Liver (tissue), 9 donors: ENCODE measurements around the gene OPHN1. TPM values are rescaled to one million over a fixed set of nuclear protein-coding genes. Genes with fewer than 3 reads are reported as not detected.

Experiments
- DNase-seq: peaks from one replicate; pipeline ENCODE4 v3.0.0-alpha.2; 2017; ENCODE audit warnings: low spot score
- H3K27ac ChIP-seq, 2 donors: one replicate each; pipeline ENCODE4 v1.7.0; 2013; ENCODE audit warnings: inconsistent platforms in 2 of 2, low read length in 2 of 2, control low read depth in 1 of 2, low read depth in 1 of 2, mild to moderate bottlenecking in 1 of 2
- H3K27me3 ChIP-seq, 4 donors: one replicate each; pipeline versions ENCODE4 v1.6.1 to v1.7.0; 2013; ENCODE audit warnings: low read length in 3 of 4, inconsistent platforms in 1 of 4, mild to moderate bottlenecking in 1 of 4, moderate library complexity in 1 of 4; ENCODE audit not compliant: control insufficient read depth in 4 of 4, insufficient read depth in 4 of 4
- H3K36me3 ChIP-seq, 4 donors: one replicate each; pipeline versions ENCODE4 v1.6.1 to v1.7.0; 2013; ENCODE audit warnings: low read length in 3 of 4, mild to moderate bottlenecking in 3 of 4, low read depth in 1 of 4, moderate library complexity in 1 of 4; ENCODE audit not compliant: control insufficient read depth in 4 of 4, insufficient read depth in 3 of 4
- H3K4me1 ChIP-seq, 4 donors: one replicate each; pipeline versions ENCODE4 v1.6.1 to v1.7.0; 2013; ENCODE audit warnings: low read length in 3 of 4, mild to moderate bottlenecking in 3 of 4, moderate library complexity in 1 of 4; ENCODE audit not compliant: control insufficient read depth in 4 of 4, insufficient read depth in 4 of 4
- H3K4me3 ChIP-seq, 3 donors: one replicate each; pipeline versions ENCODE4 v1.6.1 to v1.7.0; 2013; ENCODE audit warnings: low read length in 3 of 3, control low read depth in 1 of 3, low read depth in 1 of 3, mild to moderate bottlenecking in 1 of 3
- H3K9ac ChIP-seq, 2 donors: one replicate each; pipeline ENCODE4 v1.7.0; 2013; ENCODE audit warnings: low read length in 2 of 2, mild to moderate bottlenecking in 2 of 2, moderate library complexity in 2 of 2, control low read depth in 1 of 2, low read depth in 1 of 2
- H3K9me3 ChIP-seq, 4 donors: one replicate each; pipeline versions ENCODE4 v1.6.1 to v1.7.0; 2013; ENCODE audit warnings: low read length in 3 of 4; ENCODE audit not compliant: control insufficient read depth in 4 of 4
- ATF3 ChIP-seq: IDR thresholded peaks from 2 replicates; pipeline ENCODE4 v1.6.1; 2016; ENCODE audit warnings: antibody characterized with exemption
- EGR1 ChIP-seq, 2 donors: IDR thresholded peaks; 2 replicates each; pipeline ENCODE4 v1.6.1; 2016 to 2018; ENCODE audit warnings: antibody characterized with exemption in 2 of 2, low read depth in 2 of 2
- FOXA1 ChIP-seq: IDR thresholded peaks from 2 replicates; pipeline ENCODE4 v1.6.1; 2016; ENCODE audit warnings: antibody characterized with exemption
- FOXA2 ChIP-seq: IDR thresholded peaks from 2 replicates; pipeline ENCODE4 v1.6.1; 2016; ENCODE audit warnings: antibody characterized with exemption
- GABPA ChIP-seq, 2 donors: IDR thresholded peaks in 1 of 2; conservative IDR thresholded peaks in 1 of 2; 2 replicates each; pipeline ENCODE4 v1.6.1; 2016; ENCODE audit warnings: antibody characterized with exemption in 2 of 2, mild to moderate bottlenecking in 1 of 2, moderate library complexity in 1 of 2
- HNF4A ChIP-seq, 2 donors: conservative IDR thresholded peaks; 2 replicates each; pipeline ENCODE4 v1.6.1; 2016; ENCODE audit warnings: antibody characterized with exemption in 2 of 2, mild to moderate bottlenecking in 2 of 2
- HNF4G ChIP-seq: IDR thresholded peaks from 2 replicates; pipeline ENCODE4 v1.6.1; 2016; ENCODE audit warnings: antibody characterized with exemption
- MAX ChIP-seq: IDR thresholded peaks from 2 replicates; pipeline ENCODE4 v1.6.1; 2016; ENCODE audit warnings: antibody characterized with exemption
- NR2F2 ChIP-seq: IDR thresholded peaks from 2 replicates; pipeline ENCODE4 v1.6.1; 2016; ENCODE audit warnings: antibody characterized with exemption
- RAD21 ChIP-seq, 2 donors: IDR thresholded peaks; 2 replicates each; pipeline ENCODE4 v1.6.1; 2016; ENCODE audit warnings: antibody characterized with exemption in 2 of 2, mild to moderate bottlenecking in 2 of 2
- REST ChIP-seq: IDR thresholded peaks from 2 replicates; pipeline ENCODE4 v1.6.1; 2016; ENCODE audit warnings: antibody characterized with exemption, mild to moderate bottlenecking
- RXRA ChIP-seq, 2 donors: IDR thresholded peaks; 2 replicates each; pipeline ENCODE4 v1.6.1; 2017 to 2018; ENCODE audit warnings: antibody characterized with exemption in 2 of 2, mild to moderate bottlenecking in 1 of 2
- YY1 ChIP-seq: IDR thresholded peaks from 2 replicates; pipeline ENCODE4 v1.6.1; 2016; ENCODE audit warnings: antibody characterized with exemption, mild to moderate bottlenecking
- ZBTB33 ChIP-seq: IDR thresholded peaks from 2 replicates; pipeline ENCODE4 v1.6.1; 2016; ENCODE audit warnings: antibody characterized with exemption
- WGBS: extraction: QIAGEN DNeasy Blood & Tissue Kit; methylation state at CpG from one replicate; pipeline ENCODE4 v1.1.7; 2013; 5-methylcytosine and 5-hydroxymethylcytosine counted together
- polyA plus RNA-seq, 2 donors: library from polyadenylated mRNA; stranded (reverse) in 1 of 2; unstranded in 1 of 2; fragments of 200-250 nt in 1 of 2; fragments of >200 nt in 1 of 2; fragmentation: Nextera tagmentation in 1 of 2; extraction: Ambion mirVana in 1 of 2; gene quantifications; one replicate each; pipeline versions ENCODE4 v1.2.1 to v1.2.3, GENCODE V29; 2013 to 2015
- total RNA-seq, 2 donors: library from RNA; depleted of rRNA; stranded (reverse); fragments of >200 nt; gene quantifications; one replicate each; pipeline ENCODE4 v1.2.3, GENCODE V29; 2014
- TF ChIP-seq, protein P1 (sequence below): fragments of 150-350 bp; IDR thresholded peaks from 2 replicates; pipeline ENCODE4 v1.5.1; 2017; ENCODE audit warnings: improper control_type of control experiment, low read depth, low read length; ENCODE audit not compliant: missing input control
- donor health status: healthy.
- donor health status: healthy.
- donor health status: healthy.
- donor health status: healthy.
- donor health status: healthy.

OPHN1 gene
- total and polyA plus RNA-seq, 4 donors: 0.17 to 1.2 (median 0.60) TPM

GRCh38 chrX:68060506-68061205, 372.6 kb downstream of the OPHN1 start (continued):
- TF ChIP-seq, protein P1, sequence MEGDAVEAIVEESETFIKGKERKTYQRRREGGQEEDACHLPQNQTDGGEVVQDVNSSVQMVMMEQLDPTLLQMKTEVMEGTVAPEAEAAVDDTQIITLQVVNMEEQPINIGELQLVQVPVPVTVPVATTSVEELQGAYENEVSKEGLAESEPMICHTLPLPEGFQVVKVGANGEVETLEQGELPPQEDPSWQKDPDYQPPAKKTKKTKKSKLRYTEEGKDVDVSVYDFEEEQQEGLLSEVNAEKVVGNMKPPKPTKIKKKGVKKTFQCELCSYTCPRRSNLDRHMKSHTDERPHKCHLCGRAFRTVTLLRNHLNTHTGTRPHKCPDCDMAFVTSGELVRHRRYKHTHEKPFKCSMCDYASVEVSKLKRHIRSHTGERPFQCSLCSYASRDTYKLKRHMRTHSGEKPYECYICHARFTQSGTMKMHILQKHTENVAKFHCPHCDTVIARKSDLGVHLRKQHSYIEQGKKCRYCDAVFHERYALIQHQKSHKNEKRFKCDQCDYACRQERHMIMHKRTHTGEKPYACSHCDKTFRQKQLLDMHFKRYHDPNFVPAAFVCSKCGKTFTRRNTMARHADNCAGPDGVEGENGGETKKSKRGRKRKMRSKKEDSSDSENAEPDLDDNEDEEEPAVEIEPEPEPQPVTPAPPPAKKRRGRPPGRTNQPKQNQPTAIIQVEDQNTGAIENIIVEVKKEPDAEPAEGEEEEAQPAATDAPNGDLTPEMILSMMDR: no peak
- TF ChIP-seq RXRA (IDR thresholded peaks at IDR 0.05) (no peak), FOXA2 (no peak)

- no peak for DNase-seq
- H3K4me3 ChIP-seq: no peak overlapping the region
- TF ChIP-seq, protein P1: no peak
- TF ChIP-seq RXRA (IDR thresholded peaks at IDR 0.05) (no peak), FOXA1 (no peak), RAD21 (IDR thresholded peaks at IDR 0.05) (no peak), ATF3 (no peak), HNF4A (conservative IDR thresholded peaks at IDR 0.05) (no peak), ZBTB33 (no peak), REST (no peak), YY1 (no peak), EGR1 (IDR thresholded peaks at IDR 0.05; ENCODE audit: low read depth in 2 of 2) (no peak), MAX (no peak), NR2F2 (no peak), HNF4G (no peak), FOXA2 (no peak), GABPA (IDR thresholded peaks at IDR 0.05 in 1 of 2, conservative IDR thresholded peaks at IDR 0.05 in 1 of 2) (no peak)
- H3K27ac ChIP-seq: no peak overlapping the region
- WGBS: 98% methylated on average over 1 of the region's 1 CpG
- H3K9ac ChIP-seq: no peak overlapping the region
- no peaks in the 10 kb centered on the region for H3K9me3 ChIP-seq
- no peaks in the 10 kb centered on the region for H3K4me1 ChIP-seq
- H3K27me3 ChIP-seq: no peaks in the 10 kb centered on the region
- H3K36me3 ChIP-seq: no peaks in the 10 kb centered on the region
Observed at GRCh38 chrX:68059469-68059868, 373.8 kb downstream of the OPHN1 start.
